HL-60 (cell line): Measurements from ENCODE around the gene IGHMBP2.

Source experiments
- DNase-seq, 2 experiments: peaks; one replicate each; pipeline ENCODE4 v3.0.0-alpha.2; 2010 to 2020; ENCODE audit warnings: low read depth in 1 of 2, low spot score in 1 of 2
- H3K27ac ChIP-seq: fragments of 250-450 bp; sonication (Bioruptor Pico); replicated peaks from 2 replicates; pipeline ENCODE4 v1.5.1; 2020; ENCODE audit warnings: mild to moderate bottlenecking, moderate library complexity
- H3K27me3 ChIP-seq: fragments of 250-450 bp; sonication (Bioruptor Pico); 2 replicates; pipeline ENCODE4 v1.5.1; 2021; ENCODE audit warnings: mild to moderate bottlenecking, moderate library complexity; ENCODE audit not compliant: insufficient read depth, poor library complexity, severe bottlenecking
- H3K4me3 ChIP-seq: replicated peaks from 2 replicates; pipeline ENCODE4 v1.5.1; 2011; ENCODE audit warnings: mild to moderate bottlenecking, control low read depth, low read length; ENCODE audit not compliant: insufficient read depth
- GABPA ChIP-seq: IDR thresholded peaks from 2 replicates; pipeline ENCODE4 v1.6.1; 2012; ENCODE audit warnings: low read depth
- POLR2AphosphoS5 ChIP-seq: IDR thresholded peaks from 2 replicates; pipeline ENCODE4 v1.6.1; 2012; ENCODE audit warnings: low read depth
- SPI1 ChIP-seq: IDR thresholded peaks from 2 replicates; pipeline ENCODE4 v1.6.1; 2012; ENCODE audit warnings: low read depth, mild to moderate bottlenecking, borderline replicate concordance
- TF ChIP-seq, protein P1 (sequence below): IDR thresholded peaks from 2 replicates; pipeline ENCODE4 v1.6.1; 2012; ENCODE audit warnings: low read depth; ENCODE audit not compliant: insufficient replicate concordance
- TF ChIP-seq, protein P2 (sequence below): IDR thresholded peaks from one replicate; pipeline ENCODE4 v1.5.1; 2011; ENCODE audit warnings: low read length, control low read depth, inconsistent platforms; ENCODE audit not compliant: insufficient read depth

IGHMBP2 gene

GRCh38 chr11:68935516-68936357 lies 32.0 kb downstream of the IGHMBP2 start:
- DNase-seq: no peak
- TF ChIP-seq POLR2AphosphoS5 (no peak), SPI1 (no peak), GABPA (no peak)
- TF ChIP-seq, protein P1, sequence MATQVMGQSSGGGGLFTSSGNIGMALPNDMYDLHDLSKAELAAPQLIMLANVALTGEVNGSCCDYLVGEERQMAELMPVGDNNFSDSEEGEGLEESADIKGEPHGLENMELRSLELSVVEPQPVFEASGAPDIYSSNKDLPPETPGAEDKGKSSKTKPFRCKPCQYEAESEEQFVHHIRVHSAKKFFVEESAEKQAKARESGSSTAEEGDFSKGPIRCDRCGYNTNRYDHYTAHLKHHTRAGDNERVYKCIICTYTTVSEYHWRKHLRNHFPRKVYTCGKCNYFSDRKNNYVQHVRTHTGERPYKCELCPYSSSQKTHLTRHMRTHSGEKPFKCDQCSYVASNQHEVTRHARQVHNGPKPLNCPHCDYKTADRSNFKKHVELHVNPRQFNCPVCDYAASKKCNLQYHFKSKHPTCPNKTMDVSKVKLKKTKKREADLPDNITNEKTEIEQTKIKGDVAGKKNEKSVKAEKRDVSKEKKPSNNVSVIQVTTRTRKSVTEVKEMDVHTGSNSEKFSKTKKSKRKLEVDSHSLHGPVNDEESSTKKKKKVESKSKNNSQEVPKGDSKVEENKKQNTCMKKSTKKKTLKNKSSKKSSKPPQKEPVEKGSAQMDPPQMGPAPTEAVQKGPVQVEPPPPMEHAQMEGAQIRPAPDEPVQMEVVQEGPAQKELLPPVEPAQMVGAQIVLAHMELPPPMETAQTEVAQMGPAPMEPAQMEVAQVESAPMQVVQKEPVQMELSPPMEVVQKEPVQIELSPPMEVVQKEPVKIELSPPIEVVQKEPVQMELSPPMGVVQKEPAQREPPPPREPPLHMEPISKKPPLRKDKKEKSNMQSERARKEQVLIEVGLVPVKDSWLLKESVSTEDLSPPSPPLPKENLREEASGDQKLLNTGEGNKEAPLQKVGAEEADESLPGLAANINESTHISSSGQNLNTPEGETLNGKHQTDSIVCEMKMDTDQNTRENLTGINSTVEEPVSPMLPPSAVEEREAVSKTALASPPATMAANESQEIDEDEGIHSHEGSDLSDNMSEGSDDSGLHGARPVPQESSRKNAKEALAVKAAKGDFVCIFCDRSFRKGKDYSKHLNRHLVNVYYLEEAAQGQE: no peak
- TF ChIP-seq, protein P2, sequence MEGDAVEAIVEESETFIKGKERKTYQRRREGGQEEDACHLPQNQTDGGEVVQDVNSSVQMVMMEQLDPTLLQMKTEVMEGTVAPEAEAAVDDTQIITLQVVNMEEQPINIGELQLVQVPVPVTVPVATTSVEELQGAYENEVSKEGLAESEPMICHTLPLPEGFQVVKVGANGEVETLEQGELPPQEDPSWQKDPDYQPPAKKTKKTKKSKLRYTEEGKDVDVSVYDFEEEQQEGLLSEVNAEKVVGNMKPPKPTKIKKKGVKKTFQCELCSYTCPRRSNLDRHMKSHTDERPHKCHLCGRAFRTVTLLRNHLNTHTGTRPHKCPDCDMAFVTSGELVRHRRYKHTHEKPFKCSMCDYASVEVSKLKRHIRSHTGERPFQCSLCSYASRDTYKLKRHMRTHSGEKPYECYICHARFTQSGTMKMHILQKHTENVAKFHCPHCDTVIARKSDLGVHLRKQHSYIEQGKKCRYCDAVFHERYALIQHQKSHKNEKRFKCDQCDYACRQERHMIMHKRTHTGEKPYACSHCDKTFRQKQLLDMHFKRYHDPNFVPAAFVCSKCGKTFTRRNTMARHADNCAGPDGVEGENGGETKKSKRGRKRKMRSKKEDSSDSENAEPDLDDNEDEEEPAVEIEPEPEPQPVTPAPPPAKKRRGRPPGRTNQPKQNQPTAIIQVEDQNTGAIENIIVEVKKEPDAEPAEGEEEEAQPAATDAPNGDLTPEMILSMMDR: no peak
- H3K27me3 ChIP-seq: no peaks in the 10 kb centered on the region
- no peak overlapping the region for H3K27ac ChIP-seq
- H3K4me3 ChIP-seq: no peak overlapping the region

- Histone ChIP-seq H3K27me3 (no peaks in the 10 kb centered on the region), H3K4me3 (no peak overlapping the region), H3K27ac (no peak overlapping the region)
- no peak for DNase-seq
- no peak for TF ChIP-seq GABPA
- TF ChIP-seq, protein P2: no peak
- TF ChIP-seq SPI1: no peak
- TF ChIP-seq, protein P1: no peak
- no peak for TF ChIP-seq POLR2AphosphoS5
These were observed 32.6 kb downstream of the IGHMBP2 start for GRCh38 chr11:68936358-68936636.

- no peaks in the 10 kb centered on the region for H3K27me3 ChIP-seq
- H3K27ac ChIP-seq: no peak overlapping the region
- TF ChIP-seq GABPA: no peak
- TF ChIP-seq, protein P1: no peak
- no peak for DNase-seq
- no peak overlapping the region for H3K4me3 ChIP-seq
These were observed 33.3 kb downstream of the IGHMBP2 start for GRCh38 chr11:68936676-68937620.
